NCI-H187 treated with DMSO at 0.1 percent for 48 hours (cell line): ENCODE data around the gene XPO5.
"Not testable (repeated sequence)": the region's sequence is repeated elsewhere in the genome, so short reads cannot be mapped to it uniquely, and the experiment has no call there.

Source experiments
- DNase-seq: peaks from one replicate; lab custom pipeline; 2025; lab: John Stamatoyannopoulos, UW

Gene XPO5

GRCh38 chr6:43575772-43576551, at the start of gene XPO5, which contains the start of gene POLH:
Gene XPO5 (minus strand): TSS chr6:43576038. CDS start chr6:43575864, 174 bp downstream.
Gene POLH (plus strand): TSS chr6:43576185. CDS start chr6:43582320, 6,135 bp downstream.
- peak; percentile 43 for DNase-seq

GRCh38 chr6:43625393-43625992, 49.7 kb upstream of the XPO5 start:
- DNase-seq = no peak

GRCh38 chr6:43624786-43625288, 49.0 kb upstream of the XPO5 start:
- no peak for DNase-seq

GRCh38 chr6:43623880-43624785, 48.3 kb upstream of the XPO5 start:
- DNase-seq = no peak

- DNase-seq = no peak
Observed at GRCh38 chr6:43622541-43622940, 46.7 kb upstream of the XPO5 start.

GRCh38 chr6:43621836-43622180, 46.0 kb upstream of the XPO5 start:
- DNase-seq = no peak

- DNase-seq = no peak
Observed at GRCh38 chr6:43621078-43621835, 45.4 kb upstream of the XPO5 start.

GRCh38 chr6:43616725-43617472, 41.1 kb upstream of the XPO5 start:
- no peak for DNase-seq

GRCh38 chr6:43614396-43614730, 38.5 kb upstream of the XPO5 start:
- no peak for DNase-seq

- DNase-seq = no peak
Observed at GRCh38 chr6:43613721-43614395, 38.0 kb upstream of the XPO5 start.

GRCh38 chr6:43610431-43610830, 34.6 kb upstream of the XPO5 start:
- DNase-seq = no peak

- no peak for DNase-seq
Observed at GRCh38 chr6:43609402-43609801, 33.6 kb upstream of the XPO5 start.

GRCh38 chr6:43608807-43609206, 33.0 kb upstream of the XPO5 start:
- no peak for DNase-seq

GRCh38 chr6:43608310-43608763, 32.5 kb upstream of the XPO5 start:
- DNase-seq = peak; percentile 38

- DNase-seq = no peak
Observed at GRCh38 chr6:43606019-43606418, 30.2 kb upstream of the XPO5 start.

- no peak for DNase-seq
Observed at GRCh38 chr6:43604174-43604573, 28.3 kb upstream of the XPO5 start.

- no peak for DNase-seq
Observed at GRCh38 chr6:43600595-43600994, 24.8 kb upstream of the XPO5 start.

- no peak for DNase-seq
Observed at GRCh38 chr6:43593938-43594337, 18.1 kb upstream of the XPO5 start.

GRCh38 chr6:43589564-43589963, 13.7 kb upstream of the XPO5 start:
- not testable (repeated sequence) for DNase-seq

GRCh38 chr6:43588194-43588593, 12.4 kb upstream of the XPO5 start:
- no peak for DNase-seq
